Suprapubic skin (tissue), 4 donors: ENCODE data around the gene WDR43. TPM values are rescaled to one million over a fixed set of nuclear protein-coding genes. Genes with fewer than 3 reads are reported as not detected.
A peak's percentile ranks its signal among the peaks of the same experiment; 100 is the strongest.

ENCODE experiments used
- DNase-seq, 2 donors: peaks; one replicate each; pipeline ENCODE4 v3.0.0-alpha.2; 2019; ENCODE audit warnings: low spot score in 2 of 2
- H3K27ac ChIP-seq: fragments of 200-600 bp; sonication (generic); one replicate; pipeline ENCODE4 v1.5.1; 2019
- H3K27me3 ChIP-seq: fragments of 200-600 bp; sonication (generic); one replicate; pipeline ENCODE4 v1.5.1; 2019
- H3K36me3 ChIP-seq: fragments of 200-600 bp; sonication (generic); one replicate; pipeline ENCODE4 v1.5.1; 2019
- H3K4me1 ChIP-seq: fragments of 200-600 bp; sonication (generic); one replicate; pipeline ENCODE4 v1.5.1; 2019
- H3K4me3 ChIP-seq: fragments of 200-600 bp; sonication (generic); one replicate; pipeline ENCODE4 v1.5.1; 2019; ENCODE audit warnings: mild to moderate bottlenecking
- H3K9me3 ChIP-seq: fragments of 200-600 bp; sonication (generic); one replicate; pipeline ENCODE4 v1.5.1; 2019
- CTCF ChIP-seq, 2 donors: fragments of 200-600 bp in 1 of 2; fragments of 450-650 bp in 1 of 2; sonication (generic) in 1 of 2; IDR thresholded peaks; one replicate each; pipeline ENCODE4 v1.5.1; 2016 to 2019; ENCODE audit warnings: antibody characterized with exemption in 2 of 2, mild to moderate bottlenecking in 1 of 2, moderate library complexity in 1 of 2
- EP300 ChIP-seq: sonication (generic); formaldehyde crosslinking; IDR thresholded peaks from one replicate; pipeline ENCODE4 v1.6.1; 2017; ENCODE audit warnings: antibody characterized with exemption
- POLR2A ChIP-seq, 2 donors: fragments of 450-650 bp; IDR thresholded peaks; one replicate each; pipeline ENCODE4 v1.6.1; 2017; ENCODE audit warnings: antibody characterized with exemption in 2 of 2, mild to moderate bottlenecking in 2 of 2, moderate library complexity in 2 of 2
- POLR2AphosphoS5 ChIP-seq, 3 donors: sonication (generic); formaldehyde crosslinking; IDR thresholded peaks; one replicate each; pipeline ENCODE4 v1.6.1; 2017; ENCODE audit warnings: antibody characterized with exemption in 3 of 3
- WGBS: methylation state at CpG from one replicate; pipeline ENCODE4 v1.1.5; 2018; 5-methylcytosine and 5-hydroxymethylcytosine counted together
- total RNA-seq, 4 donors: library from RNA; depleted of rRNA; stranded (reverse); fragments of >200 nt; gene quantifications; one replicate each; pipeline ENCODE4 v1.1.0, GENCODE V29; 2016

The WDR43 gene
- total RNA-seq, 4 donors from 2014 or later, result 49.3 to 92.5 (median 62.2) TPM

- Histone ChIP-seq H3K27ac (peak overlapping the region; percentile 85), H3K4me3 (no peak overlapping the region), H3K9me3 (no peaks in the 10 kb centered on the region), H3K4me1 (peaks cover 28% of the 10 kb centered on the region), H3K36me3 (peaks cover 13% of the 10 kb centered on the region), H3K27me3 (no peaks in the 10 kb centered on the region)
- TF ChIP-seq POLR2AphosphoS5 (IDR thresholded peaks at IDR 0.05) (no peak), CTCF (IDR thresholded peaks at IDR 0.05) (no peak), POLR2A (IDR thresholded peaks at IDR 0.05) (no peak), EP300 (no peak)
- DNase-seq, result no peak
- WGBS, result 41% methylated on average over 6 of the region's 6 CpGs
Measured at GRCh38 chr2:28952836-28953211, 58.4 kb downstream of the WDR43 start.

GRCh38 chr2:28955467-28955866, 61.0 kb downstream of the WDR43 start:
- Histone ChIP-seq H3K4me3 (no peak overlapping the region), H3K9me3 (no peaks in the 10 kb centered on the region), H3K27me3 (no peaks in the 10 kb centered on the region), H3K36me3 (no peaks in the 10 kb centered on the region), H3K27ac (no peak overlapping the region), H3K4me1 (peaks cover 33% of the 10 kb centered on the region)
- 55% methylated on average over 5 of the region's 5 CpGs for WGBS
- TF ChIP-seq POLR2A (IDR thresholded peaks at IDR 0.05) (no peak), CTCF (IDR thresholded peaks at IDR 0.05) (no peak), EP300 (no peak), POLR2AphosphoS5 (IDR thresholded peaks at IDR 0.05) (no peak)
- DNase-seq, result no peak

GRCh38 chr2:28956415-28956826, 62.0 kb downstream of the WDR43 start:
- no peaks in the 10 kb centered on the region for H3K27me3 ChIP-seq
- H3K4me3 ChIP-seq, result no peak overlapping the region
- DNase-seq, result peak in 1 of 2 donors; percentile 78
- WGBS, result 30% methylated on average over 11 of the region's 11 CpGs
- TF ChIP-seq POLR2AphosphoS5 (IDR thresholded peaks at IDR 0.05), result no peak
- TF ChIP-seq EP300, result no peak
- TF ChIP-seq CTCF (IDR thresholded peaks at IDR 0.05), result no peak
- no peak for TF ChIP-seq POLR2A (IDR thresholded peaks at IDR 0.05)
- peaks cover 28% of the 10 kb centered on the region for H3K4me1 ChIP-seq
- H3K27ac ChIP-seq, result no peak overlapping the region
- no peaks in the 10 kb centered on the region for H3K36me3 ChIP-seq
- no peaks in the 10 kb centered on the region for H3K9me3 ChIP-seq

- WGBS, result 80% methylated on average over 15 of the region's 15 CpGs
- DNase-seq, result no peak
- Histone ChIP-seq H3K27ac (no peak overlapping the region), H3K27me3 (no peaks in the 10 kb centered on the region), H3K36me3 (no peaks in the 10 kb centered on the region), H3K4me1 (peaks cover 23% of the 10 kb centered on the region), H3K9me3 (no peaks in the 10 kb centered on the region), H3K4me3 (no peak overlapping the region)
- TF ChIP-seq EP300 (no peak), POLR2AphosphoS5 (IDR thresholded peaks at IDR 0.05) (no peak), CTCF (IDR thresholded peaks at IDR 0.05) (peak in 1 of 2 donors; percentile 11)
Measured at GRCh38 chr2:28956890-28957289, 62.4 kb downstream of the WDR43 start.

- 14% methylated on average over 9 of the region's 9 CpGs for WGBS
- DNase-seq, result peak in 1 of 2 donors; percentile 84
- Histone ChIP-seq H3K36me3 (no peaks in the 10 kb centered on the region), H3K27ac (no peak overlapping the region), H3K4me3 (no peak overlapping the region), H3K4me1 (peaks cover 6% of the 10 kb centered on the region), H3K9me3 (no peaks in the 10 kb centered on the region), H3K27me3 (no peaks in the 10 kb centered on the region)
- TF ChIP-seq EP300 (no peak), CTCF (IDR thresholded peaks at IDR 0.05) (peak; percentile 57 to 75), POLR2A (IDR thresholded peaks at IDR 0.05) (no peak), POLR2AphosphoS5 (IDR thresholded peaks at IDR 0.05) (no peak)
Measured at GRCh38 chr2:28958689-28959088, 64.2 kb downstream of the WDR43 start.
